Brain microvascular endothelial cell (primary cell): ENCODE measurements around the gene AXIN2.

Source experiments
- DNase-seq: peaks from one replicate; pipeline ENCODE4 v3.0.0-alpha.2; 2020
- H3K27ac ChIP-seq: fragments of 250-450 bp; sonication (Bioruptor Pico); 2 replicates; pipeline ENCODE4 v1.5.1; 2020; ENCODE audit warnings: mild to moderate bottlenecking, moderate library complexity
- H3K27me3 ChIP-seq: fragments of 250-450 bp; sonication (Bioruptor Pico); replicated peaks from 2 replicates; pipeline ENCODE4 v1.5.1; 2020; ENCODE audit warnings: mild to moderate bottlenecking
- H3K36me3 ChIP-seq: fragments of 250-450 bp; sonication (Bioruptor Pico); replicated peaks from 2 replicates; pipeline ENCODE4 v1.5.1; 2020; ENCODE audit warnings: mild to moderate bottlenecking
- H3K4me3 ChIP-seq: 2 replicates; pipeline ENCODE4 v1.5.1; 2011; ENCODE audit warnings: low read depth, mild to moderate bottlenecking, control low read depth, low read length, moderate library complexity
- CTCF ChIP-seq: IDR thresholded peaks from 2 replicates; pipeline ENCODE4 v1.5.1; 2011; ENCODE audit warnings: low read depth, mild to moderate bottlenecking, moderate library complexity, low read length, control low read depth, inconsistent platforms; ENCODE audit errors: missing control alignments
- in situ Hi-C: cut with HindIII; loops from 2 replicates; pipeline ENCODE4 v1.10.0; 2017; ENCODE audit warnings: low sequenced_read_pairs, low pct_ligation_motif_present

AXIN2 gene

GRCh38 chr17:65572581-65573281, 11.3 kb upstream of the AXIN2 start:
- no peaks in the 10 kb centered on the region for H3K36me3 ChIP-seq
- H3K27me3 ChIP-seq: no peaks in the 10 kb centered on the region
- no peak overlapping the region for H3K4me3 ChIP-seq
- TF ChIP-seq CTCF: no peak
- in situ Hi-C loops: no loop called here
- no peak for DNase-seq
- H3K27ac ChIP-seq: no peak overlapping the region

- no peak overlapping the region for H3K27ac ChIP-seq
- in situ Hi-C loops: no loop called here
- no peak for DNase-seq
- no peak overlapping the region for H3K4me3 ChIP-seq
- no peaks in the 10 kb centered on the region for H3K27me3 ChIP-seq
- TF ChIP-seq CTCF: no peak
- H3K36me3 ChIP-seq: no peaks in the 10 kb centered on the region
Measured at GRCh38 chr17:65572186-65572580, 10.7 kb upstream of the AXIN2 start.

GRCh38 chr17:65568918-65569317, 7.5 kb upstream of the AXIN2 start:
- no peak overlapping the region for H3K4me3 ChIP-seq
- no peak overlapping the region for H3K27ac ChIP-seq
- no peaks in the 10 kb centered on the region for H3K27me3 ChIP-seq
- in situ Hi-C loops: no loop called here
- no peak for TF ChIP-seq CTCF
- H3K36me3 ChIP-seq: no peaks in the 10 kb centered on the region
- DNase-seq: no peak

DNA sequence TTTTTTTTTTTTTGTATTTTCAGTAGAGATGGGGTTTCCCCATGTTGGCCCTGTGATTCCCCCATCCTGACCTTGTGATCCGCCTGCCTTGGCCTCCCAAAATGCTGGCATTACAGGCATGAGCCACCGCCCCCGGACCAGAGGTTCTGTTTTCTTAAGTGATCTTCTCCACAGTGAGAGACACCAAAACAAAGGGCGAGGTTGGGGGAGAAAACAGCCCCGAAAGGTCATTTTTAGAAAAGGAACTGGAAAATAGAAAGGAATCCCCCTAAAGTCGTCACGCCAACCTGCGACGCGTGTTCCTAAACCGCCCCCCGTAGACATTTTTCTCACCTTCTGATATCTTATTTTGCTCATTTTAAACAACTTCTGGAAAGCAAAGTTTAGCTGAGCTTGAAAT, 6.1 kb upstream of the AXIN2 start:
- in situ Hi-C loops: no loop called here
- no peak overlapping the region for H3K4me3 ChIP-seq
- no peaks in the 10 kb centered on the region for H3K27me3 ChIP-seq
- no peak for DNase-seq
- H3K36me3 ChIP-seq: no peaks in the 10 kb centered on the region
- no peak overlapping the region for H3K27ac ChIP-seq
- no peak for TF ChIP-seq CTCF

GRCh38 chr17:65565559-65565958, 4.1 kb upstream of the AXIN2 start:
- no peak for DNase-seq
- Histone ChIP-seq H3K27me3 (no peaks in the 10 kb centered on the region), H3K27ac (no peak overlapping the region), H3K36me3 (no peaks in the 10 kb centered on the region), H3K4me3 (no peak overlapping the region)
- in situ Hi-C loops: no loop called here
- TF ChIP-seq CTCF: no peak

GRCh38 chr17:65564793-65565192, 3.3 kb upstream of the AXIN2 start:
- TF ChIP-seq CTCF: no peak
- DNase-seq: no peak
- in situ Hi-C loops: no loop called here

More at GRCh38 chr17:65564793-65565192, 3.3 kb upstream of the AXIN2 start:
- Histone ChIP-seq H3K27ac (no peak overlapping the region), H3K4me3 (no peak overlapping the region), H3K36me3 (no peaks in the 10 kb centered on the region), H3K27me3 (no peaks in the 10 kb centered on the region)
